ENCODE measurements around the gene PJA2.

DNA sequence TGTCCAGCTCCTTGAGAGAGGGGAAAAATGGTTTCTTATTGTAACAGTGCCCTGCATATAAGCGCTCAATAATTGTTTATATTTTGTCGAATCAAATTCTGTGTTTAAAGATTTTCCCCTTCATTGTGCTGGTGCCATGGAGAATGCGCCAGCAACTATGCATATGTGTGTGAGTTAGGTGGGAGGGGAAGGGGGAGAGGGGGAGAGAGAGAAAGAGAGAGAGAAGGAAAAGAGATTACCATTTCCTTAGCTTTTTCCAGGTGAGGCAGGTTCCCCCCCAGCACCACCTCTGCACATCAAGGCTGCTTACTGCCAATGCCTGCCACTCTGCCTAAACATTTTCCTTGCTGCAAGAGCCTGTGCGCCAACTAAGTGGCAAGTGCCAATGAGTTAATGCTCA, 111.0 kb downstream of the PJA2 start:
- TF ChIP-seq, protein P1, sequence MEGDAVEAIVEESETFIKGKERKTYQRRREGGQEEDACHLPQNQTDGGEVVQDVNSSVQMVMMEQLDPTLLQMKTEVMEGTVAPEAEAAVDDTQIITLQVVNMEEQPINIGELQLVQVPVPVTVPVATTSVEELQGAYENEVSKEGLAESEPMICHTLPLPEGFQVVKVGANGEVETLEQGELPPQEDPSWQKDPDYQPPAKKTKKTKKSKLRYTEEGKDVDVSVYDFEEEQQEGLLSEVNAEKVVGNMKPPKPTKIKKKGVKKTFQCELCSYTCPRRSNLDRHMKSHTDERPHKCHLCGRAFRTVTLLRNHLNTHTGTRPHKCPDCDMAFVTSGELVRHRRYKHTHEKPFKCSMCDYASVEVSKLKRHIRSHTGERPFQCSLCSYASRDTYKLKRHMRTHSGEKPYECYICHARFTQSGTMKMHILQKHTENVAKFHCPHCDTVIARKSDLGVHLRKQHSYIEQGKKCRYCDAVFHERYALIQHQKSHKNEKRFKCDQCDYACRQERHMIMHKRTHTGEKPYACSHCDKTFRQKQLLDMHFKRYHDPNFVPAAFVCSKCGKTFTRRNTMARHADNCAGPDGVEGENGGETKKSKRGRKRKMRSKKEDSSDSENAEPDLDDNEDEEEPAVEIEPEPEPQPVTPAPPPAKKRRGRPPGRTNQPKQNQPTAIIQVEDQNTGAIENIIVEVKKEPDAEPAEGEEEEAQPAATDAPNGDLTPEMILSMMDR (IDR thresholded peaks at IDR 0.05): no peak
- TF ChIP-seq POLR2A (IDR thresholded peaks at IDR 0.05) (no peak), POLR2AphosphoS5 (IDR thresholded peaks at IDR 0.05) (no peak)

All from breast epithelium (tissue), 3 donors.